ENCODE measurements around the gene UBAP2. TPM values are rescaled to one million over a fixed set of nuclear protein-coding genes. Genes with fewer than 3 reads are reported as not detected.

Gene UBAP2
- polyA plus RNA-seq, 3 donors = 34.2 to 37.8 (median 37.7) TPM

DNA sequence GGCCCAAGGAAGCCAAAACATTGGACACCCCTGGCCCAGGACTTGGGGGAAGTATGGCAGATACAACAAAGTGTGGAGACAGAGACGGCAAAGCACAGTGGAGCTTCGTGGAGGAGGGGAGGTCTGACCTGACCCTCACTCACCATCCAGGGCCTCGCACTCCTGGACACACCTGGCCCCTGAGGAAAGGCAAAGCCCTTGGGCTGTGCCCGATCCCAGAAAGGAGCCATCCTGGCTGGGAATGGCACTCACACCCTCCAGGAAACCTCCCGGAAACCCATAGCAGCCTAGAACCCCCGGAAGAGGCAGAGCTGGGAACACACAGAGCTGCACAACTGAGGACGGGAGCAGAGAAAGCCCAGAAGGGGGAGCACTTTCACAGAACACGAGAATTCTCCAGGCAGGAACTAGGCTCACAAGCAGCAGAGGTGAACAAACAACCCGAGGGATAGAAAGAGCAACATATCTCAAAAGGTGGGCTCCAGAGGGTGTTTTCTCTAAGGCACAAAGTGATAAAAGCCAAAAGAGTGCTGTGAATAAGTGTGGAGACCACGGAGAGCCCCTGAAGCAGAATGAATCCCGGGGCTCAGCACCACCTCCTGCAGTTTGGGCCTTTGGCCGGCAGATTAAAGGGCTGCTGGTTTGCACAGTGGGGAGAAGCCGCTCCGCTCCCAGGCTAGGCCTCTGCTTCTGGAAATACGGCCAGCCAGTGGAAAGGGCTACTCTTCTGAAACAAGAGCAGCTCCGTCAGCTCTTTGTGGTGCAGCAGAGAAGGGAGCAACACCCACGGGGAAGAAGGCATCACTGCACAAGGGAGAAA lies 123.5 kb downstream of the UBAP2 start:
- peak; percentile 16 to 36 (median 29) for DNase-seq (ENCODE audit: low read depth in 3 of 3, low spot score in 2 of 3)

DNA sequence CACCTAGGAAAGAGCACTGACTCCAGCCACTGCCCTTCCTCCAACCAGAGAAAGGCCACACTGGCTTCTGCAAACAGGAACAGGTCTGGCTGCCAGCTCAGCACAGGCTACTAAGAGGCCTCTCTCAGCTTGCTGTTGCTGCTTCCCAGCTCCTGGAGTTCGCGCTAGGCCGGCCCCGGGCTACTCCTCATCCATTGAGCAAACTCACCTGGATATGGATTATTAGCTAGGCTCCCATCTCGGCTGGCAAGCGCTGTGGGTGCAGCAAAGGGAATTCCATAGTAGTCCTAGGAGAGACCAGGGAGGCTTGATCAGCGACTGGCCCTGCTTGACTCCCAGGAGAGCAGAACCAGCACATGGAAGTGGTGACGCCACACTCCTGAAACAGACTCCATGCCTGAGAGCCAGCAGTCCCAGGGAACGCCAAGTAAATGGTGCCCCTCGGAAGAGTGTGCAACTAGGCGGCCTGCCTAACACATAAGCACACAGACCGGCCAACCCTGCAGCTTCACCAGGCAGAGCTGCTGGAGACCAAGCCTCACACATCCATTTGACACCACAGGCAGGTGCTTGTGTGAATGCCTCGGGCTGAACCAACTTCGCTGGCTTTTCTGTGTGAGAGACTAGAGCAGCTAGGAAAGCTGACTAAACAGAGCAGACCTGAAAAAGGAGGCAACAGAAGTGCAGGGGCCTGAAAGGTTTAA lies 124.5 kb downstream of the UBAP2 start:
- DNase-seq (ENCODE audit: low read depth in 3 of 3, low spot score in 2 of 3) = no peak

DNA sequence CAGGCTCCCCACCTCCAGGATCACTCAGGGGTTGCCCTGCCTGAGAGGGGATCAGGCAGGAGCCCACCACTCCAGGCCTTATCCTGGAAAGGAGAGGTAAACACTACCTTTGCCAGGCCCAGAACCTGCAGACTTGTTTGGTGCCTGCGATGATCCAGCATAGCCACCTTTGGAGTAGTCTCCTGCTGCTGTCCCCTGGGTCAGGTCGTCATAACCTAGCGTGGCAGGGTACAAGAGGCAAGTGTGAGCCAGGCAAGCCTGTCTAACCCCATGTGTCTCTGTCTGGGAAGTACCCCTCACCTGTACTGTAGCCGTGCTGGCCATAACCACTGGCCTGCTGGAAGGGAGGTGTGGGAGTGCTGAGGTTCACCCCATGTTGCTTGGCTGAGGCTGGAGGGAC lies 125.6 kb downstream of the UBAP2 start:
- no peak for DNase-seq (ENCODE audit: low read depth in 3 of 3, low spot score in 2 of 3)

DNA sequence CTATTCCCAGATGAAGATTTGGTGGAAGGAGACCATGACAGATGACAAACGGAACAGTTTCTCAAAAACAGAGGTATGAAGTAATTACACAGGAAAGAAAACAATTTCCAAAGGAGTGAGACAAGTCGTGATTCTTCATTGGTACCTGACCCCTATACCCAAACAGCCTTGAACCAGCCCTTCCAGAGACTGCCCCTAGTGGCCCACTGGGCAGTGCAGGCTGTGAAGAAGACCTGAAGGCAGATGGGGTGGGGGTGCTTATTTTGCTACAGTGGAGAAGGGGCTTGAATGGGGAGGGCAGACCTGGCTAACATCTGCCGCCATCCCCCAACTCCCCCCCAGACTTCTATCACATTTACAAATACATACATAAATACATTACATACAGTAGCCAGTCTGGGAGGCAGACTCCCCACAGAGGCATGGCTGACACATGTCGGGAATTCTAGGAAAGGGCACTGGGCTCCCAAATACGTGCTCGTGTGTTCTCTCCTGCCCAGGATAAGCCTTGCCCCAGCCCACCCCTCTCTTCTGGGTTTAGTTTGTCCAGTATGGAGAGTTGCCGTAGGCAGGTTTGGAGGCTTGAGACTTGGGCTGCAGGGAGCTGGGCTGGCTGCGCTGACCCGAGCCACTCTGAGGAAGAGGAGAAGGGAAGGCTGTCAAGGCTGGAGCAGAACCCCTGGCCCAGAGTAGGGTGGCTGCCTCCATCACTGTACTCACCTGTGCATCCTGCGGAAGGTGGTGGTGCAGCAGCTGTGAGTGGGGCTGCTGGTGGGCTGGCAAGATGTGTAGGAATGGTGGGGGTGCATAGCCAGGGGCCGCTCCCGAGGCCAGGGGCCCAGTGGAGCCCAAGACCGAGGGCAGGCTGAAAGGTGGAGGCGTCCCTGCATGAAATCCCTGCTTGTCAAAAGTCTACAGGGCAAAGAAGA lies 126.5 kb downstream of the UBAP2 start:
- DNase-seq (ENCODE audit: low read depth in 3 of 3, low spot score in 2 of 3) = no peak

DNA sequence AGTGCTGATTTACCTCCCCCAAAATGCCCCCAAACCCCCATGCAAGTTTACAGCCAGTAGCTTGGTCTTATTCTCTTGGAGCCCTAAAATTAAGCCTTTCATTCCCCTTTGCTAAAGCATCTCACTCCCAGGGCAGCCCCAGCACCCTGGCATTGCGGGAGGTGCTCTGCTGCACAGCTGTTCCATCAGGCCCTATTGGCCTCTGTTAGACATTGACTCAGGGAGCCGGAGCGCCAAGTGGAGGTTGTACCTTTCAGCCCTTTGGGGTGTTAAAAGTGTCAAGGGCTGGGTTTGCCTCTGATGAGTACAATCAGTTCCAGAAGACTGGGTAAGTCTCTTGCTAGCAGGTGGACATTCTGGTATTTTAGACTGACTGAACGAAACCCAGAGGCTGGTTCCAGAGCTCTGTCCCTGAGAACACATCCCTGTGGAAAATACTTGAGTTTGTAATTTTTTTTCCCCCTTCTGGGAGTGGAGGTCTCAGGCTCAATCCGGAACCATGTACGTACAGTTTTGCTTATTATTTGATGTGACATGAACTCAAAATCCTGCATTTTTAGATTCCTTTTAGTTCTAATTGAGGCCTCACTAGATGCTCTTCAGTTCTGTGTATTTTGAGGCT lies 129.3 kb downstream of the UBAP2 start:
- DNase-seq (ENCODE audit: low read depth in 3 of 3, low spot score in 2 of 3) = no peak

DNA sequence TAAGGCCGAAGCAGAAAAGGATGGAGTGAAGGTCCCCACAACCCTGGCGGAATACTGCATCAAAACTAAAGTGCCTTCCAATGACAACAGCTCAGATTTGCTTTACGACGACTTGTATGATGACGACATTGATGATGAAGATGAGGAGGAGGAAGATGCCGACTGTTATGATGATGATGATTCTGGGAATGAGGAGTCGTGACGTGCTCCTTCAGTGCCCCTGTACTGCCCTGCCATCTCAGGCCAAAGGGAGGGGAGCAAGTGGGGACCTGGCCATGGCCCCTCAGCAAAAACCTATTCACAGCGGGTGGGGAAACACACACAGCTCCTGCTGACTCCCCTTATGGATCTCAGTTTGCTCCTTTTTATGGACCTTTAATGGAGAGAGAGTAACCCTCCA lies 131.7 kb downstream of the UBAP2 start:
- no peak for DNase-seq (ENCODE audit: low read depth in 3 of 3, low spot score in 2 of 3)

DNA sequence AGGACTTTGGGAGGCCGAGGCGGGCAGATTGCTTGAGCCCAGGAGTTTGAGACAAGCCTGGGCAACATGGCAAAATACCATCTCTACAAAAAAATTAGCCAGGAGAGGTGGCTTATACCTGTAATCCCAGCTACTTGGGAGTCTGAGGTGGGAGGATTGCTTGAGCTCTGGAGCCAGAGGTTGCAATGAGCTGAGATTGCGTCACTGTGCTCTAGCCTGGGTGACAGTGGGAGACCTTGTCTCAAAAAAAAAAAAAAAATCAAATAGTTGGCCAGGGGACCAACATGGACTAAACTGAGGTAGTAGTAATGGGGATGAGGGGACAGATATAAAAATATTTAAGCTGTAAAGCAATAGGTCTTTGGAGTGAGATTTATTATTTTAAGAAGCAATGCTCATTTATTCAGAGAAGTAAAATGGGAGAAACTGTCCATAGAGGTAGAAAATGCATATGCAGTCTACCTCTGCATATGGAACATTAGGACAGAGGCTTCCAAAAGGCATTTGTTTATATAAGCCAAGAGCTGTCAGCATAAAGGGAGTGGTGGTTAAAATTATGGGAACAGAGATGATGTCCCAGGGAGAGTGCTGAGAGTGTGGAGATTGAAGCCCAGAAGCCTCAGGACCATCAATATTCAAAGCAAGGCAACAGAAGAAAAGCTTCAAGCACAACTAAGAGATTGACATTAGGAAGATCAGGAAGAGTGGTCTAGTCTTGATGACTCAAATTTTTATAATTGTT lies 133.6 kb downstream of the UBAP2 start:
- no peak for DNase-seq (ENCODE audit: low read depth in 3 of 3, low spot score in 2 of 3)

DNA sequence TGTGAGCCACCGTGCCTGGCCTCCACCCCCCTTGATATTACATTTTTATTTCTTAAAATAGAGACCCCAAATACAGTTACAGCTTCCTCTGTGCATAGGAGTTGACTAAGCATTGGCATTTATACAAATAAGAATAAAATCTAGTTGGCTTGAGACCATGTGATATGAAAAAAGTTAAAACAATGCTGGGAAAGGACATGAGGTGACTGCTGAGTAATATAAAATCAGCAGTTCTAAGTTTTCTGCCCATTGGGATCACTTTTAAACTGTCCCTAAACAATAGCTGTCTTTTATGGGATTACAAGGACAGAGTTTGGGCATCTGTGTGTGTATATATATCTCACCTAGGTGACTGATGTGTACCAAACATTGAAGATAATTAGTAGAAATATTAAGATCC lies 135.1 kb downstream of the UBAP2 start:
- DNase-seq (ENCODE audit: low read depth in 3 of 3, low spot score in 2 of 3) = no peak

DNA sequence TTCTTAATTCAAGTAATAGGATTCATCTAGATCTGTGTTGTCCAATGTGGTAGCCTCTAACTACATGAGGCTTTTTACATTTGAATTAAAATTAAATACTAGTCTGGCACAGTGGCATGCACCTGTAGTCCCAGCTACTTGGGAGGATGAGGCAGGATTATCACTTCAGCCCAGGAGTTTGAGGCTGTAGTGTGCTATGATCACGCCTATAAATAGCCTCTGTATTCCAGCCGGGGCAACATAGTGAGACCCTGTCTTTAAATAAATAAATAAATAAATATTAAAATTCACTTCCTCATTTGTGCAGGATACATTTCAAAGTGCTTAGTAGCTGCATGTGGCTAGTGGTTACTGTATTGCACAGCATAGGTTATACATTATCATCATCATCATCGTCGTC lies 139.9 kb downstream of the UBAP2 start:
- DNase-seq (ENCODE audit: low read depth in 3 of 3, low spot score in 2 of 3) = no peak

DNA sequence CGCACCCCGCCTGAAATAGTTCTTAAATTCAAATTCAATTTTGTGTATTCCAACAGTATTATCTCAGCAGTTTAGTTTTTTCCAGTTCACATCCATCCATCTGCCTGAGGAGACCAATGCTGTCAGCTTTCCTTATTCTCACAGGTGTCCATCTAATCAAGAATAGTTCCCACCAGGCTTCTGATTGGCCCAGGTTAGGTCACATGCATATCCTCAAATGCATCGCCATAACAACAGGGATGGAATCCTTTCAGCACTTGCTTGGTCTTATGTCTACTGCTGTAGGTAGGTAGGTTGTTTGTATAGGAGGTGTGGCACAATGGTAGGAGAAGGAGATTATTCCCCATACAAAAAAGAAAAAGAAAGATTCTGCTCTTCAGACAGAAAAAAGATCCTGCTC lies 140.6 kb downstream of the UBAP2 start:
- DNase-seq (ENCODE audit: low read depth in 3 of 3, low spot score in 2 of 3) = no peak

DNA sequence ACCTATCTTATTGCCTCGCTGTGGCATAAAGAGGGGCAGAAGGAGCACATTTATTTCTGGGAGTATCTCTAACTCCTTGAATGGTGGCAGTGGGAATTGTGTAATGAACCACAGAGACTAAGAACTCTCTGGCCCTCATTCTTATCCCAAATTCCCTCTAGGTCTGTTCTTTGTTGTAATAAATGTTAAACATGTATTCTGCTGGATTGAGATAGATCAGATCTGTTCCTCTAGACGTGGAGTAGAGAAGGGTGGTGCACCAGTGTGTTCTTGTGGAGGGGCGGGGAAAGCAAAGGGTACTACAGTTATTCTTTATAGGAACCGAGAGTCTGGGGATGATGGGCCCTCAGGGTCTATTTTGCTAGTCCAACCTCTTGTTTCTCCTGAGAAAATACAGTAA lies 141.3 kb downstream of the UBAP2 start:
- DNase-seq (ENCODE audit: low read depth in 3 of 3, low spot score in 2 of 3) = no peak

DNA sequence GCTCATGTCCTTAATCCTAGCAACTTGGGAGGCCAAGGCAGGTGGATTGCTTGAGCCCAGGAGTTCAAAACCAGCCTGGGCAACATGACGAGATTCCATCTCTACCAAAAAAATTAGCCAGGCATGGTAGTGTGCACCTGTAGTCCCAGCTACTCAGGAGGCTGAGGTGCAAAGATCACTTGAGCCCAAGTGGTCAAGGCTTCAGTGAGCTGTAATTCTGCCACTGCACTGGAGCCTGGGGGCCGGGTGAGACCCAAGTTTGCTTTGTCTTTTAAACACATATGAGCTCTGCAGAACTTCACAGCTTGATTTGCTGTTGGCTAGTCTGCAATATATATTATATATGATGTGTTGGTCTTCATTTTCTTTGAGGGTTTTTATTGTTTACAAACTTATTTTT lies 141.9 kb downstream of the UBAP2 start:
- DNase-seq (ENCODE audit: low read depth in 3 of 3, low spot score in 2 of 3) = no peak

DNA sequence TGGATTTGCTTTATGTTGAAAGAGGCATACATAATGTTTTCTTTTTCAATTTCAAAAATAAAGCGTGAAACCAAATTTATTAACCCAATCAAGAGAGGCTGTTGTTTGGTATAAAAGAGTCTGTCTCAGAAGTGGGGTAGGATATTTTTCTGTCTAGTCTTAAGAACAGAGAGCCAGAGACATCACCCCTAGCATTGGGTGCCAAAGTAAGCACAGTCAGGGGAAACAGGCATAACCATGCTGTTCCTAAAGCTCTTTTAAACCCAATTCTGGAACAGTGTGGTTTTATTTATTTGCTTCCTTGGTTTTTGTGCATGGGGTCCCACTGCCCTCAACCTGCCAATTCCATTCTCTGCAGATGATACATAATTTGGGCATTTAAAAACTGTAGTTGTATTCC lies 143.6 kb downstream of the UBAP2 start:
- DNase-seq (ENCODE audit: low read depth in 3 of 3, low spot score in 2 of 3) = no peak

DNA sequence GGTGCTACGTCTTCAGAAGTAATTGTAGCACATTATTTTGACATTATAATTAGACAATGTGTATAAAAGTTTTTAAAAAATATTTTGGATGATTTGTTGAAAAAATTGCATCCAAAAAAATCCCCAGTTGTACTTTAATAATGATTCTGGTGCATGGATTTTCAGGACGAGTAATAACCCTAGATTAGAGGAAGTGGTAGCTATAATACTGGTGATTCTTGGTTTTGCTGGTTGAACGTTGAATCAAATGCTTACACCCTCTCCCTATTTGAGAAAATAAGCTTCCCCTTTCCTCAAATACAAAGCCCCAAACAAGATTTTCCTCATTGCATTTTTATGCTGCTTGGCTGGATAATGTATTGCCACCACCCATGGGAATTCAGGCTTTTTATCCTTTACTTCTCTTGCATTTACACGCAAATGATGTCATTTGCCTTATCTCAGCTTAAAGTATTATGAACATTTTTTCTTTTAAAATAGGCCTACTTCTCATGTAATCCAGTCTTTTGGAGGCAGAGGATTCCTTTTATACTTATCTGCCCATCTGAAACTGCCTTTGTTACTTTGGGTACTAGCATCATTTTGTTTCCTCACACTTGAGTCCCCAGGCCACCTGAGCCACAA lies 145.4 kb downstream of the UBAP2 start:
- DNase-seq (ENCODE audit: low read depth in 3 of 3, low spot score in 2 of 3) = no peak

DNA sequence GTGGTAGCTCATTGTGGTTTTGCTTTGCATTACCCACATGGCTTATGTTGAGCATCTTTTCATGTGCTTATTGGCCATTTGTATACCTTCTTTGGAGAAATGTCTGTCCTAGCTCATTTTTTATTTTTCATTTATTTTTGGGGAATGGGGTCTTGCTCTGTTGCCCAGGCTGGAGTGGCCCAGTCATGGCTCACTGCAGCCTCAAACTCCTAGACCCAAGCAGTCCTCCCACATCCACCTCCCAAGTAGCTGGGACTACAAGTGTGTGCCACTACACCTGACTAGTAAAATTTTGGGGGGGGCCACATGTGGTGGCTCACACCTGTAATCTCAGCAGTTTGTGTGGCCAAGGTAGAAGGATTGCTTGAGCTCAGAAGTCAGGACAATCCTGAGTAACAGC lies 154.4 kb downstream of the UBAP2 start:
- no peak for DNase-seq (ENCODE audit: low read depth in 3 of 3, low spot score in 2 of 3)

DNA sequence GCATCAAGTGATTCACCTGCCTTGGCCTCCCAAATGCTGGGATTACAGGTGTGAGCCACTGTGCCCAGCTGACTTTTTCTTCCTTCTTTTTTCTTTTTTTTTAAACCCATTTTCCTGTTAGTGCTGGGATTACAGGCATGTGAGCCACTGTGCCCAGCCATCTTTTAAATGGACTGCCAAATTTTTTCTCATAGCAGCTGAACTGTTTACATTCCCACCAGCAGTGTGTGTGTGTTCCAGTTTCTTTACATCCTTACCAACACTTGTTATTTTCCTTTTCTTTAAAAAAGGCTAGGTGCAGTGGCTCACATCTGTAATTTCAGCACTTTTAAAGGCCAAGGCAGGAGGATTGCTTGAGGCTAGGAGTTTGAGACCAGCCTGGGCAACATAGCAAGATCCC lies 154.8 kb downstream of the UBAP2 start:
- DNase-seq (ENCODE audit: low read depth in 3 of 3, low spot score in 2 of 3) = no peak

DNA sequence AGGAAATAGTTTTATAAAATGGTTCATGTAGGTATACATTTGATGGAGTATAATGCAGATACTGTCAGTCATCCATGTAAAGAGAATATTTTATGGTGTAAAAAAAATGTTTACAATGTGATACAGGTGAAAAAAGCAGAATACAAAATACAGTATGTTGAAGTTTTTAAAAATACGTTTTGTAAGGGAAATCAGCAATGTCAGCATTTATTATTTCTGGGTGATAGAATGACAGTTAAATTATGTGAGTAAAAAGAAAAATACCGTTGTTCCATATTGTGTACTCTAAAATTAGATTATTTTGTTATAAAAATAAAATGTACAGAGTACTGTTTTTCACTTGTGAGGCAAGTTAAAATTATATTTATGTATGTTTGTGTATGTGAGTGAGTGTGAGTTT lies 162.7 kb downstream of the UBAP2 start:
- DNase-seq (ENCODE audit: low read depth in 3 of 3, low spot score in 2 of 3) = no peak

DNA sequence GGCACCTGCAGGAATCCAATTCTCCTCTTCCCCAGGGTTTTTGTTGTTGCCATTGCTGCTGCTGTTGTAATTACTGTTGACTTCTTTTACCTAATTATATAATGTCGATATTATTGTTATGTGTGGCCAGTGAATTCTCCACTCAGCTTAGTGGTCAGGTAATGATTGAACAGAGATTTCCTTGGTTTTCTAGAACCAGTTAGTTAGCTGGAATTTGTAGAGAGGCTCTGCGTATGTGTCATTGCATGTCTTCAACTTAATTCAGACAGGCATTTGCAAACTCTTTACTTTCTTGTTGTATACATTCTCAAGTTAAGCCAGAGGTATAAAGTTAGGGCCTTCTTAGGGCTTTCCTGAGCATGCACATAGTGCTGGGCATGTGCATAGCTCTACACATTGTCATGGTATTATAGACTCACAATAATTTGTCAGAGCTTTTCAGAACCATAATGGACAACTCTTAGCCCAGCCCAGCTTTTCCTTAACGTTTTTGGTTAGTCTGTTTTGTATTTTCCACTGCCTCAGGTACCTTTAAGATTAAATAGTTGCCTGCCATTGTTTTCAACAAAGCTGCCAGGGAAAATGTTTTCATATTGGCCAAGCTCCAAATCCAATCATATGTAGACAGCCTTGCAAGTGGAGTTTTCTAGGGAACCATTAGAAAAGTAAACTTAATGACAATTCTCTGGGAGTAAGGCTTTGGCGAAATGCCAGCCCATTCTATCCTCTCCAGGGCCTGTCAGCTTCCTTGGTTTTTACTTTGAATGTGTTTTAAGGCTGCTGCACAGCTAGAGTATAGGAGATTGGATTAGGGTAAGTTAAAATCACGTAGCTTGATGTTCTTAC lies 163.6 kb downstream of the UBAP2 start:
- DNase-seq (ENCODE audit: low read depth in 3 of 3, low spot score in 2 of 3) = peak in 2 of 3 donors; percentile 27 to 32

DNA sequence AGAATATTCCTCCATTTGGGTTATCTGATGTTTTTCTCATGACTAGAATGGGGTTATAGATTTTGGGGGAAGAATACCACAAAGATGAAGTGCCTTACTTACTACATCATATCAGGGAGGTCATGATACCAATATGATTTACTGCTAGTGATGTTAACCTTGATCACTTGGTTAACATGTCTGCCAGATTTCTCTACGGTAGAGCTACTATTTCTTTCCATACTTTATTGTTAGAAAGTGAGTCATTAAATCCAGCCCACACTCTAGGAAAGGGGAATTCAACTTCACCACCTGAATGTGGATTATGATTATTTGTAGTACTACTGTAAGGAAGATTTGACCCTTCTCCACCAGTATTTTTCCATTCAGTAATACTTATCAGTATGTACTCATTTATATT lies 167.1 kb downstream of the UBAP2 start:
- no peak for DNase-seq (ENCODE audit: low read depth in 3 of 3, low spot score in 2 of 3)
